GM21529 (cell line): Measurements from ENCODE around the gene PGBD1.

Experiments
- ATAC-seq: cut with Tn5 transposase; IDR thresholded peaks from one replicate; pipeline ENCODE4 v1.9.1; 2021; ENCODE audit not compliant: unreplicated experiment

PGBD1 gene

DNA sequence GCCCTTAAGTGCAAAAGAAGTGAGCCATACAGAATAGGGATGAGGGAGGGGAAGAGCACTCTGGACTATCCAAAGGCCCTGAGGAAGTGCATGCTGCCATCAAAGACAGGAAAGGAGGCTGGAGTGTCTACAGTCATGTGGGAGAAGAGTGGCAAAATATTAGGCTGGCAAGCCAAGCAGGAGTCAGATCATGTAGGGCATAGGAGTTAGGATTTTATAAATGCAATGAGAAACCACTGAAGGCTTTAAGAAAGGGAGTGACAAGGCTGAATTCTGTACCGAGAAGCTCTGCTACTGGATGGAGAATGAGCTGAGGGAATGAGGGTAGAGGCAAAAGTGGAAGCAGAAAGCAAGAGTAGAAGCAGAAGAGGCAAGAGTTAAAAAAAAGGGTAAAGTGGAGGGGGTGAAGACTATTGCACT lies 52.2 kb downstream of the PGBD1 start:
- ATAC-seq = no peak

GRCh38 chr6:28334286-28335039 lies 53.1 kb downstream of the PGBD1 start:
- no peak for ATAC-seq

DNA sequence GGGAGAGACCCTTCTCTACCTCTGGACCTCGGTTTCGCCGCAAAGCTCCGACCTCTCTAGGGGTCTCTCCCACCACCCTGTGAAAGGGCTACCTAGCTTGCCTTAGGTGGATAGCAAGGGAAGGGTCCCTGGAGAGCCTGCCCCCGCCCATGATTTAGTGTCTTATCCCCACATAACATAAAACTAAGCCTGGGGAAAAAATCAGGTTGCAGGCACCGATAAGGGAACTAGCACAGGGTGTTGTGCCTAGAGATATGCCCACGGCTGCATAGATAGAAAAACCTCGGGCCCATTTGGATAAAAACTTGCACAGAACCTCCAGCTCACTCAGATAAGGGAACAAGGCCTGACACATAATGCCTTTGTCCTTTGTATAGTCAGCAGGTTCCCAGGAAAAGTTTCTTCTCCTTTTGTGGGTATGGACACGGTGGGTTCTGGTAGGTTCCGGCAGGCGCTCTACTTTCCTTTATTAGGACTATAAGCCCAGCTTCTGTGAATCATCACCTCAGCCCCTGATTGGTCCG lies 53.7 kb downstream of the PGBD1 start:
- ATAC-seq = no peak

DNA sequence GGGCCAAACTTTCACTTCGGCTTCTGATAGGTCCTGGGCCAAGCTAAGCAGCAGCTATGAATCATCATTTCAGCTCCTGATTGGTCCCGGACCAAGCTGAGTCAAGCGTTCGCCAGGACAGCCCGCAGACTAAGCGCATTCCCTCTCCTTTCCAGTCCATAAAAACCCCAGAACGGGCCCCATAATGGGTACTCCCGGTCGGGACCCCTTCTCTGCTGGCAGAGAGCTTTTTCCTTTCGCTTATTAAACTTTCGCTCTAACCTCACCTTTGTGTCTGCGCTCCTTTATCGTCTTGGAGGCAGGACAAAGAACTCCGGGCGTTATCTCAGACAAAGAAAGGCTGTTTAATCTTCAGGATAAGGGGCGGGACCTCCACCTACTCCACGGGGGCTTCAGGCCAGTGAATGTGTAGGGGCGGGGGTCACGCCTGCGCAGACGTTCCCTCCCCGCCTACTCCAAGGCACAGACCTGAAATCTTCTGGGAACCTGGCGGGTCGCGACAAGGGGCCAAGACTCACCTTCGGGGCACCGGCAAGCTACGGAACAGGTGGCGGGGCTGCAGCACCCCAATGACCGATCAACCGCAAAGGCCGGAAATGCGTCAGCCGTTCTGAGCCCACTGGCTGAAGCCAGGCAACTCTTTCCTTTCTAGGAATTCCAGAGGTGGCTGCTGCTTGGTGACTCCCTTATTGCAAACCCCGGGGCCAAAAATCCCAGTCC lies 54.4 kb downstream of the PGBD1 start, which contains the start of gene ZSCAN31:
Gene ZSCAN31, minus strand, starts transcription at position 585 of the 720 bp plus-strand sequence. CDS start 6,465 bp downstream, outside the sequence.
- peak; percentile 89 for ATAC-seq

DNA sequence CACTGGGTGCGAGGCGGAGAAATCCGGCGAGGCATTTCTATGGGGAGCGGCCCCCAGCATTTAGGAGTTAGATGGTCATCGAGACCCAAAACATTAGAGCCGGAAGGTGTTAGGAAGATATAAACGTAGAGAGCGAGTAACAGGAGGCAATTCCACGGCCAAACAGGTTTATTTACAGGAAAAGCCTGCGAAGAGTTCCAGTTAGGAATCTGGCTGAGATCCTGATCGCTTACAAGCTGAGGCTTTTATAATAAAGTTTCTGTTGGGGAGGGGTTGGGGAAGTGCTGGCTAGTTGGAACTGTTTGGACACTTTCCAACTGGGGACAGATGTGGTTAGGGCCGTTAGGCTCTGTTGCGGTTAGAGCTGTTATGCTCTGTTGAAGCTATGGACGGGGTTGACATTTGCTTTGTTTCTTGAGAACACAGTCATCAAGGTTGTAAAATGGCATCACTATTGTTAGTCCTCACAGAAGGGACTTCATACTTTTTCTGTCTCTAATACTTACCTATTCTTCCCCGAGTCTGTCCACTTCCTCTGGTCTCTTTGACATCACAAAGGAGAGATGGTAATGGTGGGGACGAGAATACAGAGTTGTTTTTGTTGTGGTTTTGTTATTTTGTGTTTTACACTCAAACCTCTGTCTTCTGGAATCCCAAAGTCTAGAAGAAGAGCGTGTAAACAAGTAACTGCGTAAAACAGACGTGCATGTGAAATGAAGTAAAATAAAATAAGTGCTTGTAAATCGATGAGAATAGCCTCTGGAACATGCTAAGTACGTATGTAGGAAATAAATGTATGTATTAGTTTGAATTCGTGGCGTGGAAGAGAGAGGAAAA lies 55.1 kb downstream of the PGBD1 start:
- peak; percentile 33 for ATAC-seq

- no peak for ATAC-seq
Observed at GRCh38 chr6:28337121-28337520, 55.7 kb downstream of the PGBD1 start.

- ATAC-seq = no peak
Observed at GRCh38 chr6:28340310-28341095, 59.1 kb downstream of the PGBD1 start.

DNA sequence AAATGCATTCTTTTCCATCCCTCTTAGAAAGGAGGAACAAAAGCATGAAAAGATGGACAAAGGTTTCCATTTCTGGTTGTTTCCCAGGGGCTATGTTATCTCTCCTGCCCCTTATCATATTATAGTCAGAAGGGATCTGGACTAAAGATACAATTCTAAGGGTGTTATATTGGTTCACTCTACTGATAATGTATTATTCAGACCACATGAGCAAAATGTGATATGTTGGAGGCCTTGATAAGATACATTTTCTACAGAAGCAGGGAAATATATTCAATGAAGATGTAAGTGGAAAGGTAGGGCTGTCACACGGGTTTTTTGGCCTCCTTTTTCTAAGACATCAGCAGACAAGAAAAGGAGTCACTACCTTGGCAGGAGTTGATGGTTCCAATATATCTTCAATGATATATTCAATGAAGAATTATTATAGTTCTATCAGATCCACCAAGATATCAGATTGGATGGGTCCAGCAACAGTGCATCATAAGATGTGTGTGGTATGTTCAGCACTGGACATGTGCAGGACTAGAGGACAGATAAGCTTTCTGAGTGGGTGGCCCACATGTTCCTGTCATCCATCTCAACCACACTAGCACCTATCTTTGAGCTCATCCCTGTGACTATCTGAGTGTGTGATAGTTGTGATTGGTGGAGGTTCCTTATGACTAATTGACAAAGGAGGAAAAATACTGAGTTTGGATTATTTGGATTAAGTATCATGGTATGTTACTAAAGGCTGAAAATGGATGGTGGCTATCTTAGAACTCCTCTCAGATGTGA lies 62.7 kb downstream of the PGBD1 start:
- no peak for ATAC-seq

DNA sequence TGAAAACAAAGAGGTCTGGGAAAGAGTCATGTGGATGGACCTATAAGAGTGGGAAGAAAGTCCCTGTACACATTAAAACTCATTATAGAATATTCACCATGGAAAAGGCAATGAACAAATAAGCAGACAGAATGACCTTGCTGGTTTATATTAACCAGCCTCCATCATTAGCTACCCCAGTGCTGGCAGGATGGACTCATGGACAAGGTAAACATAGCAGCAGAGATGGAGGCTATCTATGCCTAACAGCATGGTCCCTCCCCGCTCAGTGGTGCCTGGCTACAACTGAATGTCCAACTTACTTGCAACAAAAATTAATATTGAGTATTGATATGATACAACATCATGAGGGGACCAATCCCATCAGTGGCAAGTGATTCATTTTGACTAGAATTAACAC lies 63.8 kb downstream of the PGBD1 start:
- ATAC-seq = no peak

DNA sequence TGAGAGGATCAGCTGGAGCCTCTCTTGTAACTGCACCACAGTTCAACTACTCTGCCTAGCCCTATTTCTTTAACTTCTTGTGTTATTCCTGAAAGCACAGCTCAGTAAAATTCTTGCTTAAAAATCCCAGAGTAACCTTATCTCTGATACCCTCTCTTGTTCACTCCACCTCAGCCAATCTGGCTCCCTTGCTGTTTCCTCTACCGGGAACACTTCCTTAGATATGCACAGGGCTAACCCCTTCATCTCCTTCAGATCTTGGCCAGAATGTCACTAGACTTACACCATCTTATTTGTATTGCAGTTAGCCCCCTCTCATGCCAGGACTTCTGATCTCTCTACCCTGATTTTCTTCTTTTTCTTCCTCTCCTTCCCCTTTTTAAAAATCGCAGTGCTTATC lies 65.7 kb downstream of the PGBD1 start:
- no peak for ATAC-seq

DNA sequence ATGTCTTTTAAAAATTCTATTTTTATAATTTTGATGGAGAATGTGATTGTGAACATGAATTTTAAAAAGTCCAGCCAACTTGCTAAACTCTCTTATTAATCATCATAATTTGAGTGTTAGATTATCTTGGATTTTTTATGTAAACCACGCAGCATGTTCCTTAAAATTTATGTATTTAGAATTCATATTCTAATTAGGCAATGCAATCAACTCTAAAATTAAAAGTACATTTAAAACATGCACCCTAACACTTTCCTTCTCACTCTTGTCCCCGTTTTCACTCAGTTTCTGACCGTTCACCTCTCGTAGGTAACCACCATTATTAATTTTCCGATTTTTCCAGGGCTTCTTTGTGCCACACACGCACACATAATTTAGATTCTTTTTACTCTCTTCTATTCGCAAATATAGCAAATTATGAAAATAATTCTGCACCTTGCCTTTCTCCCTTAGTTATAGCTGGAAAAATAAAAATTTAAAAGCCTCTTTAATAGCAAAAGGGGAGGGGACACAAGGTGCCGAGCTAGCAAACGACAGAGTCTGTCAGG lies 68.0 kb downstream of the PGBD1 start:
- peak; percentile 22 for ATAC-seq

DNA sequence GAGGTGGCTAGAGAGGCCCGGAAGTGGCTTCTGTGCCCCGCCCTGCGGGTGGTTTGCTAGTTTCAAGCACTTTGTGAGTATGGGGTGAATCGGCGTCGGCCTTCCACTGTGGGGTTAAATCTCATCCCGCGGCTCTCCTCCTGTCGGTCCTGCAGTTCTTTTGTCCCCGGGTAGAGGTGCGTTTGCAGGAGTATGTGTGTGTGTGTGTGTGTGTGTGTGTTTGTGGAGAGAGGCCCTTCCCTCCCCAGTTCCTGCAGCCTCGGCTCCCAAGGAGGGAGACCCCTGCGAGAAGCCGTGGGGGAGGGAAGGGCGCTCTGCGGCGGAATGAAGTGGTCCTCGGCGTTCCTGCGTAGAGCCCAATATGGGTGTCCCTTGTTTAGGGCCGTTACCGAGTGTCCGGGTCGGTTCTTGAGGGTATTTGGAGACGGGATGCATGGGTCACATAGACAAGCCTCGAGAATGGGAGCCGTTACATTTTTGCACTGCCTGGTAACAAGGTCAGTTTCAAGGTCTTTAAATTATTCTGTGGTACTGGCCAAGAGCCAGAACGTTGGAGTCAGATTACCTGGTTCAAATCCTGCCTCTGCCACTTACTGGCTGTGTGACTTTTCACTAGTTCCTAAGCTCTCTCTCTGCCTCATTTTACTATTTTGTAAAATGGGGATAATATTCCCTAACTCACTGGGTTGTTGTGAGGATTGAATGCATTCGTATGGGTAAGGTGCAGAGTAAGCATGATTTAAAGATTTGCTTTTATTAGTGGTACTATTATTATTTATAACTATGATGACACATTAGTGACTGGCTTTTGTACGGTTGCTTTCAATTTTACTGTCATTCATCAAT lies 68.7 kb downstream of the PGBD1 start, which contains the start of gene ZKSCAN3:
Gene ZKSCAN3, plus strand, starts transcription at position 56 of the 846 bp plus-strand sequence. CDS start 9,640 bp downstream, outside the sequence.
- peak; percentile 98 for ATAC-seq

GRCh38 chr6:28351087-28351486 lies 69.7 kb downstream of the PGBD1 start:
- no peak for ATAC-seq

DNA sequence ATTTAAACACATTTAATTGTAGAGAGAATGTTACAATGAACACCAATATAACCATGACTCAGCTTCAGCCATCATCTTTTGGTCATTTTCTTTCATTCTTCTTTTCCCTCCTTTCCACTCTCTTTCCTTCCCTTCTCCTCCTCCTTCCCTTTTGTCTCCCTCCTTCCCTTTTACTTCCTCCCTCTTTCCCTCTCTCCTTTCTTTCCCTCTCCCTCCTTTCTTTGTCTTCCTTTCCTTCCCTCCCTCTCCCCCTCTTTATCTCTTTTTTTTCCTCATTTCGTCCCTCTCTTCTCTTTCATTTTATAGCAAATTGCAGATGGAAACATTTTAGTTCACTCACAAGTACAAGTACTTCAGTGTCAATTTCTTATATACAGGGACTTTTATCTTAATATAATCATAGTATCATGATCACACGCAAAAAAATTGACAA lies 70.1 kb downstream of the PGBD1 start:
- no peak for ATAC-seq
